Osteoblast (primary cell): ENCODE measurements around the gene NIT1. TPM values are rescaled to one million over a fixed set of nuclear protein-coding genes. Genes with fewer than 3 reads are reported as not detected.
A peak's percentile ranks its signal among the peaks of the same experiment; 100 is the strongest.

Experiments used
- DNase-seq: peaks from one replicate; pipeline ENCODE4 v3.0.0; 2011; ENCODE audit warnings: low spot score, mixed read lengths; ENCODE audit not compliant: insufficient read length; ENCODE audit errors: missing footprints
- H2AFZ ChIP-seq: 2 replicates; pipeline ENCODE4 v1.6.0; 2011; ENCODE audit warnings: mild to moderate bottlenecking, low read length
- H3K27ac ChIP-seq: 2 replicates; pipeline ENCODE4 v1.5.1; 2011; ENCODE audit warnings: mild to moderate bottlenecking, low read depth, low read length, moderate library complexity
- H3K27me3 ChIP-seq: 2 replicates; pipeline ENCODE4 v1.6.0; 2012; ENCODE audit warnings: mild to moderate bottlenecking, control low read depth, inconsistent platforms, low read length, moderate library complexity; ENCODE audit not compliant: insufficient read depth
- H3K36me3 ChIP-seq: 2 replicates; pipeline ENCODE4 v1.5.1; 2011; ENCODE audit warnings: mild to moderate bottlenecking, low read length, control low read depth, moderate library complexity; ENCODE audit not compliant: insufficient read depth
- H3K4me1 ChIP-seq: 2 replicates; pipeline ENCODE4 v1.5.1; 2011; ENCODE audit warnings: mild to moderate bottlenecking, low read length, control low read depth, moderate library complexity; ENCODE audit not compliant: insufficient read depth
- H3K4me2 ChIP-seq: 2 replicates; pipeline ENCODE4 v1.6.0; 2011; ENCODE audit warnings: mild to moderate bottlenecking, low read length; ENCODE audit not compliant: insufficient read depth
- H3K4me3 ChIP-seq: fragments of 200-600 bp; sonication (generic); 3 replicates; pipeline ENCODE4 v1.5.1; 2012; ENCODE audit warnings: mild to moderate bottlenecking, low read length, inconsistent platforms; ENCODE audit not compliant: insufficient read depth
- H3K79me2 ChIP-seq: 2 replicates; pipeline ENCODE4 v1.6.0; 2012; ENCODE audit warnings: mild to moderate bottlenecking, low read length, control low read depth, inconsistent platforms; ENCODE audit not compliant: insufficient read depth
- H3K9me3 ChIP-seq: 2 replicates; pipeline ENCODE4 v1.5.1; 2011; ENCODE audit warnings: low read depth, low read length, control low read depth
- H4K20me1 ChIP-seq: 2 replicates; pipeline ENCODE4 v1.6.0; 2012; ENCODE audit warnings: mild to moderate bottlenecking, low read length, control low read depth; ENCODE audit not compliant: insufficient read depth
- total RNA-seq: library from RNA; depleted of rRNA; stranded (reverse); fragments of >200 nt; gene quantifications from 2 replicates; pipeline ENCODE4 v1.2.3, GENCODE V29; 2012
- TF ChIP-seq, protein P1 (sequence below): IDR thresholded peaks from 2 replicates; pipeline ENCODE4 v1.5.1; 2011; ENCODE audit warnings: mild to moderate bottlenecking, low read depth, low read length, moderate library complexity; ENCODE audit errors: extremely low read depth

Gene NIT1
- total RNA-seq, 1 donor = 23.9 TPM

DNA sequence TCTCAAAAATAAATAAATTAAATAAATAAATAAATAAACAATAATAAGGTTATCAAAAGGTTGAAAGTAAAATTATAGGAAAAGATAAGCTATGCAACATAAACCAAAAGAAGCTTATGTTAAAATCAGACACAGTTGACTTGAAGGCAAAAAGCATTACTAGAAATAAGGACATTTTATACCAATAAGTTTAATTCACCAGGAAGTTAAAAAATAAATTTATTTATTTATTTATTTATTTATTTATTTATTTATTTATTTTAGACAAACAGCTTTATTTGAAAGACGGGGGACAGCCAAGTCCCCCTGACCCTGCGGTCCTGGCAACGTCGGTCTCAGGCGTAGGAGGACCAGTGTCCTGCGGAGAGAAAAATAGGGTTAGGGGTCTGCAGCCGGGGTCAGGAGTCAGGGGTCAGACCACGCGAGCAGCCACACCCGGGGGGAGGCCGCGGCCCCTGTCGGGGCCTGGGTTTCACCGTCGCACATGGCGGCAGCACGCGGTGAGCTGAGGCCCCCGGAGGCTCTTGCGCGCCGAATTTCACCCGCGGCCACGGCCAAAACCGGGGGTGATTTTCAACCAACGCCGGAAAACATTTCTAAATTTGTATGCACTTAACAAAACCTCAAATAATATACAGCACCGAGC is 23.0 kb downstream of the NIT1 start:
- H3K27me3 ChIP-seq = no peaks in the 10 kb centered on the region
- H3K27ac ChIP-seq = no peak overlapping the region
- TF ChIP-seq, protein P1, sequence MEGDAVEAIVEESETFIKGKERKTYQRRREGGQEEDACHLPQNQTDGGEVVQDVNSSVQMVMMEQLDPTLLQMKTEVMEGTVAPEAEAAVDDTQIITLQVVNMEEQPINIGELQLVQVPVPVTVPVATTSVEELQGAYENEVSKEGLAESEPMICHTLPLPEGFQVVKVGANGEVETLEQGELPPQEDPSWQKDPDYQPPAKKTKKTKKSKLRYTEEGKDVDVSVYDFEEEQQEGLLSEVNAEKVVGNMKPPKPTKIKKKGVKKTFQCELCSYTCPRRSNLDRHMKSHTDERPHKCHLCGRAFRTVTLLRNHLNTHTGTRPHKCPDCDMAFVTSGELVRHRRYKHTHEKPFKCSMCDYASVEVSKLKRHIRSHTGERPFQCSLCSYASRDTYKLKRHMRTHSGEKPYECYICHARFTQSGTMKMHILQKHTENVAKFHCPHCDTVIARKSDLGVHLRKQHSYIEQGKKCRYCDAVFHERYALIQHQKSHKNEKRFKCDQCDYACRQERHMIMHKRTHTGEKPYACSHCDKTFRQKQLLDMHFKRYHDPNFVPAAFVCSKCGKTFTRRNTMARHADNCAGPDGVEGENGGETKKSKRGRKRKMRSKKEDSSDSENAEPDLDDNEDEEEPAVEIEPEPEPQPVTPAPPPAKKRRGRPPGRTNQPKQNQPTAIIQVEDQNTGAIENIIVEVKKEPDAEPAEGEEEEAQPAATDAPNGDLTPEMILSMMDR = no peak
- no peaks in the 10 kb centered on the region for H4K20me1 ChIP-seq
- H3K4me1 ChIP-seq = no peaks in the 10 kb centered on the region
- H3K9me3 ChIP-seq = no peaks in the 10 kb centered on the region
- no peak overlapping the region for H3K4me3 ChIP-seq
- no peak overlapping the region for H2AFZ ChIP-seq
- H3K79me2 ChIP-seq = no peaks in the 10 kb centered on the region
- peak; percentile 36 for DNase-seq
- no peak overlapping the region for H3K4me2 ChIP-seq
- H3K36me3 ChIP-seq = no peaks in the 10 kb centered on the region

DNA sequence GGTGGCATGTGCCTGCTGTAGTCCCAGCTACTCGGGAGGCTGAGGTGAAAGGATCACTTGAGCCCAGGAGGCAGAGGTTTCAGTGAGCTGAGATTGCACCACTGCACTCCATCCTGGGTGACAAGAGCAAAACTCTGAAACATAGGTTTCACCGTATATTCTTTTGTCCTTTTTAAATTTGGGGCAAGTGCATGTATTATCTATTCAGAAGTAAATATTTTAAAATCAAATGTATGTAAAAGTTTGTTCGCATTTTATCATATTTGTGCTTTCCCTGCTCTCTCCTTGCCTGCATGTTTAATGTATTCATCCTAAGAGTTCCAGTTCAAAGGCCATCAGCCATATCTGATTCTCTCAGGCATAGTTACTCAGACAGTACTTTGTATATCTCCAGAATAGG is 27.9 kb downstream of the NIT1 start:
- no peak overlapping the region for H3K4me2 ChIP-seq

DNA sequence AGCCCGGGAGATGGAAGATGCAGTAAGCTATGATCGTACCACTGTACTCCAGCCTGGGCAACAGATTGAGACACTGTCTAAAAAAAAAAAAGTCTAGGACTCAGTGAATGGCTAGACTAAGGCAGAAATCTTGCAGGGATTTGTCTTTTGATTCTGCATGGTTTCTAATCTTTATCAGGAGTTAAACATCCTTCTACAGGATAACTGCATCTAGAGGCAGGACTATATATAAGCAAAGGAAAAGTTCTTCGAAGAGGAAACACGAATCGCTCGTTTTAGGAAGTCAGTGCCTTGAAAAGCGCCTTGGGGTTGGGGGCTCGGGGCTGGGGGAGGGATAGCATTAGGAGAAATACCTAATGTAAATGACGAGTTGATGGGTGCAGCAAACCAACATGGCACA is 35.3 kb downstream of the NIT1 start:
- H3K36me3 ChIP-seq = peaks cover 10% of the 10 kb centered on the region

More for the DNA sequence above, 27.9 kb downstream of the NIT1 start:
- Histone ChIP-seq H3K79me2 (no peaks in the 10 kb centered on the region), H3K27ac (no peak overlapping the region), H3K36me3 (no peaks in the 10 kb centered on the region), H4K20me1 (no peaks in the 10 kb centered on the region), H3K9me3 (no peaks in the 10 kb centered on the region), H3K4me3 (no peak overlapping the region), H2AFZ (no peak overlapping the region), H3K4me1 (no peaks in the 10 kb centered on the region), H3K27me3 (no peaks in the 10 kb centered on the region)
- TF ChIP-seq, protein P1 = no peak
- DNase-seq = no peak

DNA sequence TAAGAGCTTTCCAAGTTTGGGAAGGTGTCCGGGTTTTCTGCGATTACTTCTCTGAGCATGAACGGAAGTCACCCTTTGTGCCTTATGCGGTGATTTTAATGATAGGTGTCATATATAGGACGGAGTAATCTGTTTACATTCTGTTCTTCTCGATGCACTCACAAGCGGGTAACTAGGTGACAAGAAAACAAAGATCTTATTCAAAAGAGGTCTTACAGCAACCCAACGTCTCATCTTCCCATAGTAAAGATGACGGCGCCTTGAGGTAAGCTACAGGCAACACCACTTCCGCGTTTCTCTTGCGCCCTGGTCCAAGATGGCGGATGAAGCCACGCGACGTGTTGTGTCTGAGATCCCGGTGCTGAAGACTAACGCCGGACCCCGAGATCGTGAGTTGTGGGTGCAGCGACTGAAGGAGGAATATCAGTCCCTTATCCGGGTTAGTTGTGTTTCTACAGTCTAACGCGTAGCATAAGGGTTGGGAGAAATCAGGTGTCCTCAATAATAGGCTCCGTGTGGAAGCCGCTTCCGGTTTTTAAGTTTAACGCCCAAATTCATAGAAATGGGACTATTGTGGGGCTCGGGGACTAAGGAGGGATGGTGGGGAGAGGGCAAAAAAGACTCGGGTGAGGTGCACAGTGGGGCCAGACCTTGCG is 35.9 kb downstream of the NIT1 start, which contains the start of gene UFC1:
TSS of gene UFC1 (plus strand) at position 297 of the 656 bp plus-strand sequence. CDS start at position 317, 20 bp downstream.
- peak; percentile 95 for DNase-seq
- peak within 1 kb of the TSS; percentile 92 for H2AFZ ChIP-seq
- H3K4me2 ChIP-seq = peak within 1 kb of the TSS; percentile 80
- H3K36me3 ChIP-seq = peaks cover 16% of the 10 kb centered on the region
- H4K20me1 ChIP-seq = no peaks in the 10 kb centered on the region
- no peaks in the 10 kb centered on the region for H3K9me3 ChIP-seq
- no peaks in the 10 kb centered on the region for H3K27me3 ChIP-seq
- peak within 1 kb of the TSS; percentile 89 for H3K4me3 ChIP-seq
- H3K79me2 ChIP-seq = peaks cover 17% of the 10 kb centered on the region
- peak within 1 kb of the TSS; percentile 97 for H3K27ac ChIP-seq
- H3K4me1 ChIP-seq = peaks cover 10% of the 10 kb centered on the region
- TF ChIP-seq, protein P1 = no peak

More for the DNA sequence above, 35.3 kb downstream of the NIT1 start:
- DNase-seq = no peak
- Histone ChIP-seq H3K4me2 (peak overlapping the region; percentile 80), H3K9me3 (no peaks in the 10 kb centered on the region), H3K27ac (no peak overlapping the region), H4K20me1 (no peaks in the 10 kb centered on the region), H3K4me1 (peaks cover 6% of the 10 kb centered on the region), H3K27me3 (no peaks in the 10 kb centered on the region), H3K79me2 (peaks cover 17% of the 10 kb centered on the region), H2AFZ (peak overlapping the region; percentile 85), H3K4me3 (peak overlapping the region; percentile 89)
- TF ChIP-seq, protein P1 = no peak
